ENCODE measurements around the gene GIPC2. TPM values are rescaled to one million over a fixed set of nuclear protein-coding genes. Genes with fewer than 3 reads are reported as not detected.
"Not testable (repeated sequence)": the region's sequence is repeated elsewhere in the genome, so short reads cannot be mapped to it uniquely, and the experiment has no call there.

Gene GIPC2
- polyA plus RNA-seq, 2 donors, result 0.96 to 1.5 TPM

- Histone ChIP-seq H3K27me3 (ENCODE audit: control insufficient read depth in 1 of 2, insufficient read depth in 2 of 2, low read length in 2 of 2) (no peaks in the 10 kb centered on the region), H3K36me3 (ENCODE audit: control insufficient read depth in 2 of 2, insufficient read depth in 2 of 2, low read length in 1 of 2) (no peaks in the 10 kb centered on the region), H3K4me1 (ENCODE audit: control insufficient read depth in 2 of 2, insufficient read depth in 2 of 2, low read length in 1 of 2) (no peaks in the 10 kb centered on the region), H3K4me3 (ENCODE audit: low read depth in 1 of 2, low read length in 2 of 2) (no peak overlapping the region), H3K9me3 (ENCODE audit: control insufficient read depth in 2 of 2, insufficient read depth in 1 of 2, low read depth in 1 of 2, low read length in 1 of 2) (no peaks in the 10 kb centered on the region), H3K27ac (ENCODE audit: low read depth in 2 of 2, low read length in 1 of 2) (no peak overlapping the region)
Measured at GRCh38 chr1:78006521-78006920, 39.2 kb upstream of the GIPC2 start.

DNA sequence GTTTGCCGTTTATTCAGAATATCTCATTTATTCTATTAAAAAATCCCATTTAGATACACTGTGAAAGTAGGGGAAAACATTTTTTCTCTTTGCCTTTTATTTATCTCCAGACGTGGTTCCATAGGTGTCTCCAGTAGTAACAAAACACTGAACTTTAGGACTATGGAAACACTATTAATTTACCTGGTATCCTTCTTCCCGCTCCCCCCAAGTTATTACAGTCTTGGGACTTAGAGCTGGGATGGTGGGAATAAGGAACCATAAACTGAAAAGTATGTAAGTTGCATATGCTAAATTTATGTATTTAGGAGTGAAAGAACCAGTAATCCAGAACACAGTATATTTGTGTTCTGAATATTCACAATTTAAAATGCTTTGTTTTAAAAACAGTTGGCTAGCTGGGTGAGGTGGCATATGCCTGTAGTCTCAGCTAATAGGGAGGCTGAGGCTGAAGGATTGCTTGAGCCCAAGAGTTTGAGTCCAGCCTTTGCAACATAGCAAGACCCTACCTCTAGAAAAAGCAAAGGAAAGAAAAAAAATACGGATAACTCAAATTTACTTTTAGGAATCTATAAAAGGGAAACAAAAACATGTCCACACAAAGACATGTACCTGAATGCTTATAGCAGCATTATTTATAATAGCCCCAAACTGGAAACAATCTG, 38.0 kb upstream of the GIPC2 start:
- Histone ChIP-seq H3K4me3 (ENCODE audit: low read depth in 1 of 2, low read length in 2 of 2) (peak overlapping the region in 1 of 2 donors; percentile 8), H3K27me3 (ENCODE audit: control insufficient read depth in 1 of 2, insufficient read depth in 2 of 2, low read length in 2 of 2) (no peaks in the 10 kb centered on the region), H3K9me3 (ENCODE audit: control insufficient read depth in 2 of 2, insufficient read depth in 1 of 2, low read depth in 1 of 2, low read length in 1 of 2) (no peaks in the 10 kb centered on the region), H3K4me1 (ENCODE audit: control insufficient read depth in 2 of 2, insufficient read depth in 2 of 2, low read length in 1 of 2) (no peaks in the 10 kb centered on the region), H3K27ac (ENCODE audit: low read depth in 2 of 2, low read length in 1 of 2) (no peak overlapping the region), H3K36me3 (ENCODE audit: control insufficient read depth in 2 of 2, insufficient read depth in 2 of 2, low read length in 1 of 2) (no peaks in the 10 kb centered on the region)
- WGBS, 2 donors, result 74 to 75% methylated on average over 4 of the region's 4 CpGs

DNA sequence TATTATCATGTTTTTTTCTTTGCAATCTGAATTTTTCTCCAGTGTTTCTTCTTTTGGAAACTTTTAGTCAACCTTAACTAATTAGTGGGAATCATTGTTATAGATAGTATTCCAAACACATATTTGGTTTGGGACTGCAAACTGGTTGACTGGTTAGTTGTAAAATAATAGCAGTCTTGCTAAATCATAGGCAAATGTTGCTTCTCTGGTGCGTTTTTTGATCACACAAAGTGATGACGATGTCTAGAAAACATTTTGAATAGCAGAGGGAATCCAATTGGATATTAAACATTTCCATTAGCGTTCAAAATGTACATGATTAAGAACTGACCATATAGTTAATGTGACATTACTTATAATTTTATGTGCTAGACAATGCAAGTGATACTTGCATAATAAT, 36.5 kb upstream of the GIPC2 start:
- Histone ChIP-seq H3K9me3 (ENCODE audit: control insufficient read depth in 2 of 2, insufficient read depth in 1 of 2, low read depth in 1 of 2, low read length in 1 of 2) (no peaks in the 10 kb centered on the region), H3K27ac (ENCODE audit: low read depth in 2 of 2, low read length in 1 of 2) (no peak overlapping the region), H3K4me1 (ENCODE audit: control insufficient read depth in 2 of 2, insufficient read depth in 2 of 2, low read length in 1 of 2) (no peaks in the 10 kb centered on the region), H3K27me3 (ENCODE audit: control insufficient read depth in 1 of 2, insufficient read depth in 2 of 2, low read length in 2 of 2) (no peaks in the 10 kb centered on the region), H3K36me3 (ENCODE audit: control insufficient read depth in 2 of 2, insufficient read depth in 2 of 2, low read length in 1 of 2) (no peaks in the 10 kb centered on the region), H3K4me3 (ENCODE audit: low read depth in 1 of 2, low read length in 2 of 2) (no peak overlapping the region)
- WGBS, 2 donors, result 78 to 82% methylated on average over 3 of the region's 3 CpGs

GRCh38 chr1:78009836-78010235, 35.9 kb upstream of the GIPC2 start:
- H3K27me3 ChIP-seq (ENCODE audit: control insufficient read depth in 1 of 2, insufficient read depth in 2 of 2, low read length in 2 of 2), result no peaks in the 10 kb centered on the region
- 65 to 66% methylated on average over 3 of the region's 3 CpGs for WGBS, 2 donors
- no peak overlapping the region for H3K27ac ChIP-seq (ENCODE audit: low read depth in 2 of 2, low read length in 1 of 2)
- no peaks in the 10 kb centered on the region for H3K36me3 ChIP-seq (ENCODE audit: control insufficient read depth in 2 of 2, insufficient read depth in 2 of 2, low read length in 1 of 2)
- H3K4me3 ChIP-seq (ENCODE audit: low read depth in 1 of 2, low read length in 2 of 2), result no peak overlapping the region
- no peaks in the 10 kb centered on the region for H3K4me1 ChIP-seq (ENCODE audit: control insufficient read depth in 2 of 2, insufficient read depth in 2 of 2, low read length in 1 of 2)
- H3K9me3 ChIP-seq (ENCODE audit: control insufficient read depth in 2 of 2, insufficient read depth in 1 of 2, low read depth in 1 of 2, low read length in 1 of 2), result no peaks in the 10 kb centered on the region

DNA sequence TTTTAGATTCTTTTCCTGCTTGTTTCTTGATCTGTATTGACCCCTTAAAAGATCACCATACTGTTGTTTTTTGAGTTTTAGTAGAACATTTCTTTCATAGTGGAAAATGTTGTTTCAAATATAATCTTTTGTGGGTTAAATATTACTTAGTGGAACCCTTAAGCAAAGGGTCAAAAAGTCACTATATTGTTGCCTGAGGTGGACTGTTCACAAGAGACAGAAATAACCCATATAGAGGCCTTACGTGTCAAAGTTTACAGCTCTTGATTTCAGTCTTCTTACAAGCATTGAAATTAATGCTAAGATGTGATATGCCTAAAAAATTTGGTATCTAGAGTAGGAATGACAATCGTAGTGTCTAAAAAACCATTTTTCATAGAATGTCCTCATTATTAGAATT, 34.7 kb upstream of the GIPC2 start:
- WGBS, 2 donors, result 80 to 83% methylated on average over 2 of the region's 2 CpGs
- Histone ChIP-seq H3K27ac (ENCODE audit: low read depth in 2 of 2, low read length in 1 of 2) (no peak overlapping the region), H3K36me3 (ENCODE audit: control insufficient read depth in 2 of 2, insufficient read depth in 2 of 2, low read length in 1 of 2) (no peaks in the 10 kb centered on the region), H3K4me3 (ENCODE audit: low read depth in 1 of 2, low read length in 2 of 2) (no peak overlapping the region), H3K4me1 (ENCODE audit: control insufficient read depth in 2 of 2, insufficient read depth in 2 of 2, low read length in 1 of 2) (no peaks in the 10 kb centered on the region), H3K27me3 (ENCODE audit: control insufficient read depth in 1 of 2, insufficient read depth in 2 of 2, low read length in 2 of 2) (no peaks in the 10 kb centered on the region), H3K9me3 (ENCODE audit: control insufficient read depth in 2 of 2, insufficient read depth in 1 of 2, low read depth in 1 of 2, low read length in 1 of 2) (no peaks in the 10 kb centered on the region)

DNA sequence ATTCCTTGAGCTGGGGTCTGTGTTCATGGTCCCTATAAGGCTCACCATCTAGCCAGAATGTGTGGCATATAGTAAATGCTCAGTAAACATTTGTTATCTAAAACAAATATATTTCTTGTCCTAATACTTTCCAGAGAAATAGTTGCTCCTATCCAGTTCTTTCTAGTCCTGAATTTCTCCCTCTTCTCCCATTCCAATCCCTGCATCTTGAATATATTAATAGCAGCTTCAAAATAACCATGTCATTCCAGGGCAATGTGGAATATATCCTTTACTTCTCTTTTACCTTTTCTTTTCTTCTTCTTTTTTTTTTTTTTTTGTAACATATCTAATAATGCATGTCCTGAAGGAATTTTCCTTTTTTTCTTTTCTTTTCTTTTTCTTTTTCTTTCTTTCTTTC, 30.6 kb upstream of the GIPC2 start:
- Histone ChIP-seq H3K4me3 (ENCODE audit: low read depth in 1 of 2, low read length in 2 of 2) (no peak overlapping the region), H3K9me3 (ENCODE audit: control insufficient read depth in 2 of 2, insufficient read depth in 1 of 2, low read depth in 1 of 2, low read length in 1 of 2) (no peaks in the 10 kb centered on the region), H3K27ac (ENCODE audit: low read depth in 2 of 2, low read length in 1 of 2) (no peak overlapping the region), H3K27me3 (ENCODE audit: control insufficient read depth in 1 of 2, insufficient read depth in 2 of 2, low read length in 2 of 2) (no peaks in the 10 kb centered on the region), H3K36me3 (ENCODE audit: control insufficient read depth in 2 of 2, insufficient read depth in 2 of 2, low read length in 1 of 2) (no peaks in the 10 kb centered on the region), H3K4me1 (ENCODE audit: control insufficient read depth in 2 of 2, insufficient read depth in 2 of 2, low read length in 1 of 2) (no peaks in the 10 kb centered on the region)

- Histone ChIP-seq H3K27ac (ENCODE audit: low read depth in 2 of 2, low read length in 1 of 2) (no peak overlapping the region), H3K9me3 (ENCODE audit: control insufficient read depth in 2 of 2, insufficient read depth in 1 of 2, low read depth in 1 of 2, low read length in 1 of 2) (no peaks in the 10 kb centered on the region), H3K36me3 (ENCODE audit: control insufficient read depth in 2 of 2, insufficient read depth in 2 of 2, low read length in 1 of 2) (no peaks in the 10 kb centered on the region), H3K27me3 (ENCODE audit: control insufficient read depth in 1 of 2, insufficient read depth in 2 of 2, low read length in 2 of 2) (no peaks in the 10 kb centered on the region), H3K4me1 (ENCODE audit: control insufficient read depth in 2 of 2, insufficient read depth in 2 of 2, low read length in 1 of 2) (no peaks in the 10 kb centered on the region), H3K4me3 (ENCODE audit: low read depth in 1 of 2, low read length in 2 of 2) (no peak overlapping the region)
- 87 to 100% methylated on average over 1 of the region's 1 CpG for WGBS, 2 donors
Measured at GRCh38 chr1:78019024-78019423, 26.7 kb upstream of the GIPC2 start.

DNA sequence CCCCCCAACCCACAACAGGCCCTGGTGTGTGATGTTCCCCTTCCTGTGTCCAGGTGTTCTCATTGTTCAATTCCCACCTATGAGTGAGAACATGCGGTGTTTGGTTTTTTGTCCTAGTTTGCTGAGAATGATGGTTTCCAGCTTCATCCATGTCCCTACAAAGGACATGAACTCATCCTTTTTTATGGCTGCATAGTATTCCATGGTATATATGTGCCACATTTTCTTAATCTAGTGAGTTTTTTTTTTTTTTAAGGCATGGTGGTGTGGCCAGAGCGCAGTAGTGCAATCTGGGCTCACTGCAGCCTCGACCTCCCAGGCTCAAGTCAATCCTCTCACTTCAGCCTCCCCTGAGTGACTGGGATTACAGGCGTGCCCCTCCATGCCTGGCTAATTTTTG, 24.6 kb upstream of the GIPC2 start:
- H3K27me3 ChIP-seq (ENCODE audit: control insufficient read depth in 1 of 2, insufficient read depth in 2 of 2, low read length in 2 of 2); H3K9me3 ChIP-seq (ENCODE audit: control insufficient read depth in 2 of 2, insufficient read depth in 1 of 2, low read depth in 1 of 2, low read length in 1 of 2); H3K36me3 ChIP-seq (ENCODE audit: control insufficient read depth in 2 of 2, insufficient read depth in 2 of 2, low read length in 1 of 2); H3K27ac ChIP-seq (ENCODE audit: low read depth in 2 of 2, low read length in 1 of 2); H3K4me1 ChIP-seq (ENCODE audit: control insufficient read depth in 2 of 2, insufficient read depth in 2 of 2, low read length in 1 of 2); H3K4me3 ChIP-seq (ENCODE audit: low read depth in 1 of 2, low read length in 2 of 2): not testable (repeated sequence)
- 95 to 96% methylated on average over 4 of the region's 4 CpGs for WGBS, 2 donors

- Histone ChIP-seq H3K4me3 (ENCODE audit: low read depth in 1 of 2, low read length in 2 of 2) (no peak overlapping the region), H3K27me3 (ENCODE audit: control insufficient read depth in 1 of 2, insufficient read depth in 2 of 2, low read length in 2 of 2) (no peaks in the 10 kb centered on the region), H3K9me3 (ENCODE audit: control insufficient read depth in 2 of 2, insufficient read depth in 1 of 2, low read depth in 1 of 2, low read length in 1 of 2) (no peaks in the 10 kb centered on the region), H3K27ac (ENCODE audit: low read depth in 2 of 2, low read length in 1 of 2) (no peak overlapping the region), H3K36me3 (ENCODE audit: control insufficient read depth in 2 of 2, insufficient read depth in 2 of 2, low read length in 1 of 2) (no peaks in the 10 kb centered on the region), H3K4me1 (ENCODE audit: control insufficient read depth in 2 of 2, insufficient read depth in 2 of 2, low read length in 1 of 2) (peaks cover 0 to 3% of the 10 kb centered on the region in 2 donors)
- 86 to 90% methylated on average over 4 of the region's 4 CpGs for WGBS, 2 donors
Measured at GRCh38 chr1:78029793-78030192, 16.0 kb upstream of the GIPC2 start.

GRCh38 chr1:78032996-78033796, 12.6 kb upstream of the GIPC2 start:
- WGBS, 2 donors, result 61 to 73% methylated on average over 4 of the region's 4 CpGs
- peak overlapping the region; percentile 74 to 77 for H3K27ac ChIP-seq (ENCODE audit: low read depth in 2 of 2, low read length in 1 of 2)

More at GRCh38 chr1:78032996-78033796, 12.6 kb upstream of the GIPC2 start:
- no peaks in the 10 kb centered on the region for H3K36me3 ChIP-seq (ENCODE audit: control insufficient read depth in 2 of 2, insufficient read depth in 2 of 2, low read length in 1 of 2)
- no peak overlapping the region for H3K4me3 ChIP-seq (ENCODE audit: low read depth in 1 of 2, low read length in 2 of 2)
- H3K4me1 ChIP-seq (ENCODE audit: control insufficient read depth in 2 of 2, insufficient read depth in 2 of 2, low read length in 1 of 2), result peaks cover 0 to 3% of the 10 kb centered on the region in 2 donors
- H3K27me3 ChIP-seq (ENCODE audit: control insufficient read depth in 1 of 2, insufficient read depth in 2 of 2, low read length in 2 of 2), result no peaks in the 10 kb centered on the region
- no peaks in the 10 kb centered on the region for H3K9me3 ChIP-seq (ENCODE audit: control insufficient read depth in 2 of 2, insufficient read depth in 1 of 2, low read depth in 1 of 2, low read length in 1 of 2)
